BE2C (cell line): ENCODE results near the gene PUS1.

ENCODE experiments used
- DNase-seq: peaks from one replicate; pipeline ENCODE4 v3.0.0-alpha.2; 2020
- H3K27me3 ChIP-seq: fragments of 250-450 bp; sonication (Bioruptor Pico); 2 replicates; pipeline ENCODE4 v1.5.1; 2020; ENCODE audit warnings: mild to moderate bottlenecking
- H3K36me3 ChIP-seq: fragments of 250-450 bp; sonication (Bioruptor Pico); 2 replicates; pipeline ENCODE4 v1.5.1; 2020; ENCODE audit warnings: mild to moderate bottlenecking
- H3K4me1 ChIP-seq: fragments of 250-450 bp; sonication (Bioruptor Pico); 2 replicates; pipeline ENCODE4 v1.5.1; 2020
- H3K4me3 ChIP-seq: 2 replicates; pipeline ENCODE4 v1.5.1; 2011; ENCODE audit warnings: low read depth, low read length
- H3K9me3 ChIP-seq: fragments of 250-450 bp; sonication (Bioruptor Pico); 2 replicates; pipeline ENCODE4 v1.5.1; 2020
- TF ChIP-seq, protein P1 (sequence below): IDR thresholded peaks from 2 replicates; pipeline ENCODE4 v1.5.1; 2012; ENCODE audit warnings: mild to moderate bottlenecking, low read depth, low read length

Gene PUS1

DNA sequence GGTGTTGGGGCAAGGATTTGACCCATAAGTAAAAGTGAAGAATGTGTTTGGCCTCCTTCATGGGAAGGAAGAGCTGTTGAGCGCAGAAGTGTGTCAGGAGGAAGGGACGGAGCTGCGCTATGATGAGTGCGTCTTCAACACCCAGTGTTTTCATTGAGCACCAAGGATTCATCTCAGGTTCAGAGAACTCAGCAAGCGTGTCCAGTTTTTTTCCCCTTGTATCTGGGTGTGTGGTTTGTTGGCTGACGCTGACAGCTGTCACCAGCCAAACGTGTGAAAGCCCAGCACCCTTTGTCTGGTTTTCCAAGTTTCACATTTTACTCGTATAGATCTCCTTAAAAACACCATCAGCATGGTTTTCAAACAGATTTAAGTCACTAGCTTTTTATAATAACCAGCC is 33.0 kb downstream of the PUS1 start:
- H3K4me3 ChIP-seq: no peak overlapping the region
- H3K9me3 ChIP-seq: no peaks in the 10 kb centered on the region
- H3K4me1 ChIP-seq: no peaks in the 10 kb centered on the region
- TF ChIP-seq, protein P1, sequence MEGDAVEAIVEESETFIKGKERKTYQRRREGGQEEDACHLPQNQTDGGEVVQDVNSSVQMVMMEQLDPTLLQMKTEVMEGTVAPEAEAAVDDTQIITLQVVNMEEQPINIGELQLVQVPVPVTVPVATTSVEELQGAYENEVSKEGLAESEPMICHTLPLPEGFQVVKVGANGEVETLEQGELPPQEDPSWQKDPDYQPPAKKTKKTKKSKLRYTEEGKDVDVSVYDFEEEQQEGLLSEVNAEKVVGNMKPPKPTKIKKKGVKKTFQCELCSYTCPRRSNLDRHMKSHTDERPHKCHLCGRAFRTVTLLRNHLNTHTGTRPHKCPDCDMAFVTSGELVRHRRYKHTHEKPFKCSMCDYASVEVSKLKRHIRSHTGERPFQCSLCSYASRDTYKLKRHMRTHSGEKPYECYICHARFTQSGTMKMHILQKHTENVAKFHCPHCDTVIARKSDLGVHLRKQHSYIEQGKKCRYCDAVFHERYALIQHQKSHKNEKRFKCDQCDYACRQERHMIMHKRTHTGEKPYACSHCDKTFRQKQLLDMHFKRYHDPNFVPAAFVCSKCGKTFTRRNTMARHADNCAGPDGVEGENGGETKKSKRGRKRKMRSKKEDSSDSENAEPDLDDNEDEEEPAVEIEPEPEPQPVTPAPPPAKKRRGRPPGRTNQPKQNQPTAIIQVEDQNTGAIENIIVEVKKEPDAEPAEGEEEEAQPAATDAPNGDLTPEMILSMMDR: no peak
- no peaks in the 10 kb centered on the region for H3K27me3 ChIP-seq
- H3K36me3 ChIP-seq: peaks cover 14% of the 10 kb centered on the region
- no peak for DNase-seq

DNA sequence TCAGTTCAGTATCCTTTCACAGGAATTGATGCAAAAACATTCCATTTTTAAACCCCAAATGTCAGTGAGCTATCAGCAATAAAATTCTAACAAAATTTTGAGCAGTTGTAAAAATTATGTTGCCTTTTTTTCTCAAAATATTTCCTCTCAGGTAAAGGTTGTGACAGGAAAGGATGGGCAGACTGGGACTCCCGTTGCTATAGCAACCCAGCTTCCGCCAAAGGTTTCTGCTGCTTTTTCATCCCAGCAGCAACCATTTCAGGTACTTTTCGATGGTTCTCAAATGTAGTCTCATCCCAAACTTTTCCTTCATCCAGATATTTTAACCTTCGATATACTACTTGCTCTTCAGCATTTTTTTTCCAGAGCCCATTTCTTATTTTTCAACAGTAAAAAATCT is 34.3 kb downstream of the PUS1 start:
- Histone ChIP-seq H3K36me3 (peaks cover 14% of the 10 kb centered on the region), H3K27me3 (no peaks in the 10 kb centered on the region), H3K4me3 (no peak overlapping the region), H3K9me3 (no peaks in the 10 kb centered on the region), H3K4me1 (no peaks in the 10 kb centered on the region)
- TF ChIP-seq, protein P1: no peak
- DNase-seq: no peak

DNA sequence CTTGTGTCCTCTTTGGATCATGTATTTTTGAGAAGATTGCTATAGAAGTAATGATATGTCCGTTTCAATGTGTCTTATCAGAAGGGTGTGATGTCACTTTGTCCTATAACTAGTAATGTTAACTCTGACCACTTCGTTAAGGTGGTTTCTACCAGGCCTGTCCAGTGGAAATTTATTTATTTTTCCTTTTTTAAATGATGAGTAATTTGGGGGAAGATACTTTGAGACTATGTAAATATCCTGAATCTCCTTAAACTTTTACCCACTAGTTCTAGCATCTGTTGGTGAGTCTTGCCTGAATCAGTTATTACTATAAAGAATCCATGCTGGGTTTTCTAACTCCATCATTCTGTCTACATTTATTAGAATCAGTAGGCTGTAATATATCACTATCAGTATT is 36.0 kb downstream of the PUS1 start:
- TF ChIP-seq, protein P1: no peak
- H3K4me1 ChIP-seq: peaks cover 5% of the 10 kb centered on the region
- peaks cover 14% of the 10 kb centered on the region for H3K36me3 ChIP-seq
- no peak overlapping the region for H3K4me3 ChIP-seq
- H3K9me3 ChIP-seq: no peaks in the 10 kb centered on the region
- H3K27me3 ChIP-seq: no peaks in the 10 kb centered on the region
- DNase-seq: no peak

DNA sequence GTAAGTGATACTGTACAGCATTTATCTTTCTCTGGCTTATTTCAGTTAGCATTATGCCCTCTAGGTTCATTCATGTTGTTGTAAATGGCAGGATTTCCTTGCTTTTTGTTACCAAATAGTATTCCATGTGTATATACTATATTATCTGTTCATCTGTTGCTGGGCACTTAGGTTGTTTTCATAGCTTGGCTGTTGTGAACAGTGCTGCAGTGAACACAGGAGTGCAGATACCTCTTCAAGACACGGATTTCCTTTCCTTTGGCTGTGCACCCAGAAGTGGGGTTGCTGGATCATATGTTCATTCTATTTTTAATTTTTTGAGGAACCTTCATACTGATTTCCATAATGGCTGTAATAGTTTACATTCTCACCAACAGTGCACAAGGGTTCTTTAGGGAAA is 42.1 kb downstream of the PUS1 start:
- DNase-seq: no peak
- Histone ChIP-seq H3K4me1 (peaks cover 9% of the 10 kb centered on the region), H3K4me3 (no peak overlapping the region), H3K27me3 (no peaks in the 10 kb centered on the region), H3K36me3 (no peaks in the 10 kb centered on the region), H3K9me3 (no peaks in the 10 kb centered on the region)
- TF ChIP-seq, protein P1: no peak

DNA sequence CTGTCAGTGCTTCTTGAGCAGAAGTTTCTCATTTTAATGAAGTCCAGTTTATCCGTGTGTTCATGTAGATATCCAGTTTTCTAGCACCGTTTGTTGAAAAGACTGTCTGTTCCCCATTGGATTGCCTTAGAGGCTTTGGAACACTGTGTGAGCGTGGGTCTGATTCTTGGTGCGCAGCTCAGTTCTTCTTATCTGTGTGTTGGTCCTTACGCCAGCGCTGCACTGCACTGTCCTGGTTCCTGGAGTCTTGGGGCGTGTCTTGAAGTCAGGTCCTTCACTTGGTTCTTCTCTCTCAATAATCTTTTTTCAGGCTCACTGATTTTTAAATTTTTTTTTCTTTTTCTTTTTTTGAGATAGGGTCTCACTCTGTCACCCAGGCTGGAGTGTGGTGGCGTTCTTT is 46.2 kb downstream of the PUS1 start:
- peaks cover 3% of the 10 kb centered on the region for H3K4me1 ChIP-seq
- H3K4me3 ChIP-seq: no peak overlapping the region
- TF ChIP-seq, protein P1: no peak
- H3K9me3 ChIP-seq: no peaks in the 10 kb centered on the region
- H3K36me3 ChIP-seq: peaks cover 8% of the 10 kb centered on the region
- no peak for DNase-seq
- no peaks in the 10 kb centered on the region for H3K27me3 ChIP-seq

DNA sequence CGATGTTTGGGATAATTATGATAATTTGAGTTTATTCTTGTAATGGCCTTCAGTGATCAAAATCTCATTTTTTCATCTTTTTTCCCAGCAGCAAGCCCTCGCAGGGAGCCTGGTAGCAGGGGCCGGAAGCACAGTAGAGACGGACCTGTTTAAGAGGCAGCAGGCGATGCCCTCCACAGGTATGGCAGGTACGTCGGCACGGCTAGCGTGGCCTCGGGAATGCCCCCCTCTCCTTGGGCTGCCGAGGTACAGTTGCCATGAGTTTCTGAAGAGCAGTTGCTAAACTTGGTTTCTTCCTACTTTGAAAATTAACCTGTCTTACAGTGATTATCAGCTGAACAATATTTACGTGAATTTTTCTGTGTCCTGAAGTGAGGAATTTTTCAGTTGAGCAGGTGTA is 50.5 kb downstream of the PUS1 start:
- TF ChIP-seq, protein P1: no peak
- H3K36me3 ChIP-seq: peaks cover 37% of the 10 kb centered on the region
- H3K4me1 ChIP-seq: no peaks in the 10 kb centered on the region
- no peak for DNase-seq
- no peaks in the 10 kb centered on the region for H3K27me3 ChIP-seq
- no peak overlapping the region for H3K4me3 ChIP-seq
- no peaks in the 10 kb centered on the region for H3K9me3 ChIP-seq
